ENCODE data around the gene TAX1BP3.

Gene TAX1BP3

GRCh38 chr17:3685174-3685573 is 16.8 kb upstream of the TAX1BP3 start:
- DNase-seq = no peak

GRCh38 chr17:3683054-3683511 is 14.7 kb upstream of the TAX1BP3 start:
- DNase-seq = no peak

- DNase-seq = no peak
Observed at GRCh38 chr17:3682033-3682432, 13.7 kb upstream of the TAX1BP3 start.

- DNase-seq = no peak
Observed at GRCh38 chr17:3681565-3681964, 13.2 kb upstream of the TAX1BP3 start.

GRCh38 chr17:3681057-3681456 is 12.7 kb upstream of the TAX1BP3 start:
- DNase-seq = no peak

- no peak for DNase-seq
Observed at GRCh38 chr17:3679531-3680126, 11.3 kb upstream of the TAX1BP3 start.

- no peak for DNase-seq
Observed at GRCh38 chr17:3678821-3679530, 10.6 kb upstream of the TAX1BP3 start.

GRCh38 chr17:3678095-3678820 is 9.9 kb upstream of the TAX1BP3 start:
- DNase-seq = no peak

- DNase-seq = no peak
Observed at GRCh38 chr17:3675886-3676285, 7.5 kb upstream of the TAX1BP3 start.

GRCh38 chr17:3672571-3672970 is 4.2 kb upstream of the TAX1BP3 start:
- no peak for DNase-seq

- DNase-seq = no peak
Observed at GRCh38 chr17:3669548-3669947, 1.2 kb upstream of the TAX1BP3 start.

- DNase-seq = no peak
Observed at GRCh38 chr17:3669085-3669347, 638 bp upstream of the TAX1BP3 start.

- no peak for DNase-seq
Observed at GRCh38 chr17:3667366-3668278, 756 bp downstream of the TAX1BP3 start.

- no peak for DNase-seq
Observed at GRCh38 chr17:3666516-3666915, 1.9 kb downstream of the TAX1BP3 start.

- DNase-seq = no peak
Observed at GRCh38 chr17:3665834-3666233, 2.5 kb downstream of the TAX1BP3 start.

- DNase-seq = no peak
Observed at GRCh38 chr17:3663102-3664011, 5.0 kb downstream of the TAX1BP3 start.

- DNase-seq = no peak
Observed at GRCh38 chr17:3660311-3660891, 8.0 kb downstream of the TAX1BP3 start.

- DNase-seq = no peak
Observed at GRCh38 chr17:3659541-3660111, 8.8 kb downstream of the TAX1BP3 start.

GRCh38 chr17:3658784-3659449 is 9.5 kb downstream of the TAX1BP3 start:
- no peak for DNase-seq

GRCh38 chr17:3657874-3658783 is 10.2 kb downstream of the TAX1BP3 start:
- no peak for DNase-seq

Measured in cortex of kidney (tissue), 1 donor.